ENCODE results near the gene CYBC1.

- no peak for TF ChIP-seq CTCF (IDR thresholded peaks at IDR 0.05; ENCODE audit: low read depth, low read length, missing input control)
- TF ChIP-seq ZBTB33 (IDR thresholded peaks at IDR 0.05) = no peak
- no peak for TF ChIP-seq NR2F2 (IDR thresholded peaks at IDR 0.05)
- TF ChIP-seq JUND (IDR thresholded peaks at IDR 0.05) = no peak
- no peak for TF ChIP-seq GABPA (IDR thresholded peaks at IDR 0.05 in 1 of 2, conservative IDR thresholded peaks at IDR 0.05 in 1 of 2)
- TF ChIP-seq REST (IDR thresholded peaks at IDR 0.05) = no peak
- no peak for TF ChIP-seq MAX (IDR thresholded peaks at IDR 0.05)
Observed at GRCh38 chr17:82489117-82489516, 38.6 kb upstream of the CYBC1 start.

All from liver (tissue), 3 donors.